ENCODE data around the gene ARHGEF19. TPM values are rescaled to one million over a fixed set of nuclear protein-coding genes. Genes with fewer than 3 reads are reported as not detected.
"Not testable (repeated sequence)": the region's sequence is repeated elsewhere in the genome, so short reads cannot be mapped to it uniquely, and the experiment has no call there.

ARHGEF19 gene
- polyA plus RNA-seq, 1 experiment: 6.7 TPM

DNA sequence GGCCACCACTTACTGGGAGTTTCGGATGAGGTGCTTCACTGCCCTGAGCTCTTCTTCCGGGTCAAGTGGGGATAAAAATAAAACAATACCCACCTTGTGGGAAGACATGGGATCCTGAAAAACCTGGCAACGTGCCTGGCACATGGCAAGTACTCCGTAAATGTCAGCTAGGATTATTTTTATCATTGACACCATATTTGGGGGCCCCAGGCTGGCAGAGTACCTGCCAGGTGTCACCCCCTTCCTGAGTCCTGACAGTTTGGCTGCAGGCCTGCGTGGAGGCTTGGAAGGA, 47.4 kb downstream of the ARHGEF19 start:
- peak overlapping the region; percentile 31 for H3K27ac ChIP-seq (ENCODE audit: low read depth, low read length)
- TF ChIP-seq CTCF (IDR thresholded peaks at IDR 0.05; ENCODE audit: low read depth, low read length): no peak
- ChIA-PET POLR2A (interaction anchor here (1.5 to 2.4 kb wide), 3 partner anchors 9 to 19 kb away, joined by 7 to 17 read pairs (median 11); partner anchors contain the start of gene EPHA2), CTCF (interaction anchor here (1.4 to 1.5 kb wide), 2 partner anchors 10 to 83 kb away, joined by 4 to 6 read pairs; no protein-coding TSS in a partner anchor)
- H3K9me3 ChIP-seq (ENCODE audit: control insufficient read depth, insufficient read depth, low read length): no peaks in the 10 kb centered on the region; the same call in 1 of the 2 replicates
- no peak for DNase-seq (ENCODE audit: low read depth, low spot score)
- H3K27me3 ChIP-seq (ENCODE audit: control insufficient read depth, insufficient read depth, low read length): no peaks in the 10 kb centered on the region
- no peak overlapping the region for H3K4me3 ChIP-seq (ENCODE audit: low read depth, low read length)

- no peak for TF ChIP-seq CTCF (IDR thresholded peaks at IDR 0.05; ENCODE audit: low read depth, low read length)
- CTCF ChIA-PET: interaction anchor here (1.2 to 1.5 kb wide), 4 partner anchors 10 to 86 kb away, joined by 4 to 6 read pairs (median 5); no protein-coding TSS in a partner anchor
- POLR2A ChIA-PET: interaction anchor here (0.5 to 2.4 kb wide), 11 partner anchors 8 to 270 kb away, joined by 3 to 17 read pairs (median 6); partner anchors contain the start of gene EPHA2
These were observed 48.0 kb downstream of the ARHGEF19 start for GRCh38 chr1:16164213-16165072.

DNA sequence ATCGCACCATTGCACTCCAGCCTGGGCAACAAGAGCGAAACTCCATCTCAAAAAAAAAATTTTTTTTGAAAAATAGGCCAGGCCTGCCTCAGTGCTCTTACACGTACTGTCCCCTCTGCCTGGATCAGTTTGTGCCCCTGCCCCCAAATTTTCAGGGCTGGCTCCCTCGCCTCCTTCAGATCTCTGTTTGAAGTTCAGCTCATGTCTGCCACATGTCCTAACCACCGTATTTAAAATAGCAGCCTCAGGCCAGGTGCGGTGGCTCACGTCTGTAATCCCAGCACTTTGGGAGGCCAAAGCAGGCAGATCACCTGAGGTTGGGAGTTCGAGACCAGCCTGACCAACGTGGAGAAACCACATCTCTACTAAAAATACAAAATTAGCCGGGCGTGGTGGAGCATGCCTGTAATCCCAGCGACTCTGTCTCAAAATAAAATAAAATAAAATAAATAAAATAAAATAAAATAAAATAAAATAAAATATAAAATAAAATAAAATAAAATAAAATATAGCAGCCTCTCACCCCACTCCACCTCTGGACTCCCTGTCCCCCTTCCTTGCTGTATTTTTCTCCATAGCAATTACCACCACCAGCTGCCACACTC, 48.7 kb downstream of the ARHGEF19 start:
- not testable (repeated sequence) for H3K27me3 ChIP-seq (ENCODE audit: control insufficient read depth, insufficient read depth, low read length); H3K9me3 ChIP-seq (ENCODE audit: control insufficient read depth, insufficient read depth, low read length); H3K4me3 ChIP-seq (ENCODE audit: low read depth, low read length); DNase-seq (ENCODE audit: low read depth, low spot score)
- ChIA-PET CTCF (interaction anchor here (1.2 to 1.5 kb wide), 5 partner anchors 9 to 85 kb away, joined by 4 to 13 read pairs (median 5); no protein-coding TSS in a partner anchor), POLR2A (interaction anchor here (0.5 to 2.4 kb wide), 12 partner anchors 8 to 269 kb away, joined by 3 to 17 read pairs (median 6); partner anchors contain the start of gene EPHA2)
- peak overlapping the region; percentile 71 for H3K27ac ChIP-seq (ENCODE audit: low read depth, low read length)

More at GRCh38 chr1:16164213-16165072, 48.0 kb downstream of the ARHGEF19 start:
- no peaks in the 10 kb centered on the region for H3K27me3 ChIP-seq (ENCODE audit: control insufficient read depth, insufficient read depth, low read length)
- no peak overlapping the region for H3K4me3 ChIP-seq (ENCODE audit: low read depth, low read length)
- no peaks in the 10 kb centered on the region; the same call in 1 of the 2 replicates for H3K9me3 ChIP-seq (ENCODE audit: control insufficient read depth, insufficient read depth, low read length)
- H3K27ac ChIP-seq (ENCODE audit: low read depth, low read length): peak overlapping the region; percentile 71
- DNase-seq (ENCODE audit: low read depth, low spot score): peak; percentile 91

GRCh38 chr1:16162163-16162822, 50.2 kb downstream of the ARHGEF19 start:
- H3K27me3 ChIP-seq (ENCODE audit: control insufficient read depth, insufficient read depth, low read length): no peaks in the 10 kb centered on the region
- no peak for DNase-seq (ENCODE audit: low read depth, low spot score)
- H3K4me3 ChIP-seq (ENCODE audit: low read depth, low read length): no peak overlapping the region
- H3K9me3 ChIP-seq (ENCODE audit: control insufficient read depth, insufficient read depth, low read length): no peaks in the 10 kb centered on the region; the same call in 1 of the 2 replicates
- H3K27ac ChIP-seq (ENCODE audit: low read depth, low read length): no peak overlapping the region
- no peak for TF ChIP-seq CTCF (IDR thresholded peaks at IDR 0.05; ENCODE audit: low read depth, low read length)
- CTCF ChIA-PET: interaction anchor here (0.7 kb wide), 1 partner anchor 26 kb away, joined by 3 read pairs; no protein-coding TSS in a partner anchor
- POLR2A ChIA-PET: interaction anchor here (1.1 kb wide), 1 partner anchor 37 kb away, joined by 3 read pairs; no protein-coding TSS in a partner anchor

DNA sequence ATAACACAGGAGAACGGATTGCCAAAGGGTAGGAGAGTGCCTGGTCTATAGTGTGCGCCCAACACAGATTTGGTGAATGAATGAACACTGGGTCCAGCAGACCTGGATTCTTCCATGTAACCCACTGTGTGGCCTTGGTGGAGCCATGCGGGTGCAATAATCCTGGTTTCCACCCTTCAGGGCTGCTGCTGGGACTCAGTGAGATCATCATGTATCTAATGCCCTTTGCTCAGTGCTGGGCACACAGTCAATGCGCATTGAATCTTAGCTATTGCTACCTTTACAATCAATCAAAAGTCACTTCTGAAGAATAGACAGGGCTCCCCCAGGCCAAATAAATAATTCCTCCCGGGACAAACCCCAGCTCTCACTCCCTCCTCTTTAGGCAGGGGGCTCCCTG, 50.7 kb downstream of the ARHGEF19 start:
- no peak overlapping the region for H3K27ac ChIP-seq (ENCODE audit: low read depth, low read length)
- H3K9me3 ChIP-seq (ENCODE audit: control insufficient read depth, insufficient read depth, low read length): no peaks in the 10 kb centered on the region; the same call in 1 of the 2 replicates
- H3K27me3 ChIP-seq (ENCODE audit: control insufficient read depth, insufficient read depth, low read length): no peaks in the 10 kb centered on the region
- H3K4me3 ChIP-seq (ENCODE audit: low read depth, low read length): no peak overlapping the region
- POLR2A ChIA-PET: interaction anchor here (1.1 kb wide), 1 partner anchor 38 kb away, joined by 3 read pairs; no protein-coding TSS in a partner anchor
- no peak for TF ChIP-seq CTCF (IDR thresholded peaks at IDR 0.05; ENCODE audit: low read depth, low read length)
- DNase-seq (ENCODE audit: low read depth, low spot score): no peak
- CTCF ChIA-PET: no interaction called here
